DOHH2 (cell line): ENCODE data around the gene AANAT.

Experiments
- CTCF ChIP-seq: fragments of 200-600 bp; sonication (generic); IDR thresholded peaks from one replicate; pipeline ENCODE4 v1.5.1; 2014; ENCODE audit warnings: antibody characterized with exemption, mild to moderate bottlenecking, low read depth, low read length; ENCODE audit not compliant: poor library complexity, severe bottlenecking
- EZH2phosphoT487 ChIP-seq: fragments of 200-600 bp; sonication (generic); IDR thresholded peaks from 2 replicates; pipeline ENCODE4 v1.6.1; 2017; ENCODE audit warnings: borderline replicate concordance, mild to moderate bottlenecking, antibody characterized with exemption, low read length, moderate library complexity, mixed read lengths

- TF ChIP-seq CTCF (peak; percentile 5), EZH2phosphoT487 (no peak)
These were observed 14.0 kb upstream of the AANAT start for GRCh38 chr17:76453431-76453743.
